Astrocyte of the hippocampus (primary cell): ENCODE data around the gene PKP2.
A peak's percentile ranks its signal among the peaks of the same experiment; 100 is the strongest.

Source experiments
- DNase-seq: peaks from one replicate; pipeline ENCODE4 v3.0.0; 2011; ENCODE audit warnings: low read depth, low spot score

Gene PKP2

GRCh38 chr12:32755051-32755653 is 141.4 kb downstream of the PKP2 start:
- peak; percentile 87 for DNase-seq

GRCh38 chr12:32754111-32754510 is 142.5 kb downstream of the PKP2 start:
- DNase-seq, result peak; percentile 6

GRCh38 chr12:32753605-32754004 is 143.0 kb downstream of the PKP2 start:
- DNase-seq, result no peak

- DNase-seq, result no peak
These were observed 153.3 kb downstream of the PKP2 start for GRCh38 chr12:32743264-32743663.

- no peak for DNase-seq
These were observed 154.4 kb downstream of the PKP2 start for GRCh38 chr12:32742133-32742532.
